ENCODE data around the gene TENM4.
A peak's percentile ranks its signal among the peaks of the same experiment; 100 is the strongest.
"Not testable (repeated sequence)": the region's sequence is repeated elsewhere in the genome, so short reads cannot be mapped to it uniquely, and the experiment has no call there.

Gene TENM4

GRCh38 chr11:78851878-78852586 lies 588.8 kb downstream of the TENM4 start:
- no peak for DNase-seq (ENCODE audit: low read depth, low spot score)

- DNase-seq (ENCODE audit: low read depth, low spot score): no peak
These were observed 590.8 kb downstream of the TENM4 start for GRCh38 chr11:78850078-78850477.

- DNase-seq (ENCODE audit: low read depth, low spot score): no peak
These were observed 594.6 kb downstream of the TENM4 start for GRCh38 chr11:78846269-78846668.

GRCh38 chr11:78845496-78845895 lies 595.3 kb downstream of the TENM4 start:
- no peak for DNase-seq (ENCODE audit: low read depth, low spot score)

GRCh38 chr11:78841456-78842060 lies 599.3 kb downstream of the TENM4 start:
- DNase-seq (ENCODE audit: low read depth, low spot score): no peak

- DNase-seq (ENCODE audit: low read depth, low spot score): no peak
These were observed 600.2 kb downstream of the TENM4 start for GRCh38 chr11:78840623-78841022.

- no peak for DNase-seq (ENCODE audit: low read depth, low spot score)
These were observed 600.6 kb downstream of the TENM4 start for GRCh38 chr11:78840200-78840599.

GRCh38 chr11:78838417-78838816 lies 602.4 kb downstream of the TENM4 start:
- DNase-seq (ENCODE audit: low read depth, low spot score): no peak

GRCh38 chr11:78835646-78836045 lies 605.2 kb downstream of the TENM4 start:
- DNase-seq (ENCODE audit: low read depth, low spot score): no peak

GRCh38 chr11:78834886-78835285 lies 605.9 kb downstream of the TENM4 start:
- no peak for DNase-seq (ENCODE audit: low read depth, low spot score)

- no peak for DNase-seq (ENCODE audit: low read depth, low spot score)
These were observed 607.6 kb downstream of the TENM4 start for GRCh38 chr11:78833237-78833636.

- no peak for DNase-seq (ENCODE audit: low read depth, low spot score)
These were observed 608.4 kb downstream of the TENM4 start for GRCh38 chr11:78832226-78832947.

- DNase-seq (ENCODE audit: low read depth, low spot score): no peak
These were observed 609.3 kb downstream of the TENM4 start for GRCh38 chr11:78831571-78831970.

- peak; percentile 39 for DNase-seq (ENCODE audit: low read depth, low spot score)
These were observed 610.5 kb downstream of the TENM4 start for GRCh38 chr11:78830277-78830819.

GRCh38 chr11:78829146-78829545 lies 611.7 kb downstream of the TENM4 start:
- DNase-seq (ENCODE audit: low read depth, low spot score): no peak

GRCh38 chr11:78828676-78829075 lies 612.2 kb downstream of the TENM4 start:
- no peak for DNase-seq (ENCODE audit: low read depth, low spot score)

GRCh38 chr11:78827291-78827690 lies 613.5 kb downstream of the TENM4 start:
- not testable (repeated sequence) for DNase-seq (ENCODE audit: low read depth, low spot score)

GRCh38 chr11:78825591-78826020 lies 615.2 kb downstream of the TENM4 start:
- DNase-seq (ENCODE audit: low read depth, low spot score): no peak

- DNase-seq (ENCODE audit: low read depth, low spot score): no peak
These were observed 617.2 kb downstream of the TENM4 start for GRCh38 chr11:78823588-78823987.

- DNase-seq (ENCODE audit: low read depth, low spot score): no peak
These were observed 617.9 kb downstream of the TENM4 start for GRCh38 chr11:78822931-78823423.

- DNase-seq (ENCODE audit: low read depth, low spot score): no peak
These were observed 619.2 kb downstream of the TENM4 start for GRCh38 chr11:78821371-78822306.
